Calu3 (cell line): Measurements from ENCODE around the gene LRPAP1. TPM values are rescaled to one million over a fixed set of nuclear protein-coding genes. Genes with fewer than 3 reads are reported as not detected.

Experiments used
- BruUV-seq: library from RNA; stranded (reverse); fragments of 400-500 nt; replicated peaks from 2 replicates; lab custom pipeline; 2021; lab: Mats Ljungman, UMichigan
- CTCF ChIA-PET: fragments of 300-600 bp; sonication (Branson Sonifier 250); formaldehyde crosslinking; loops from one replicate; lab custom pipeline; 2022; ENCODE audit warnings: antibody characterized with exemption; lab: Charles Lee
- DNase-seq: peaks from one replicate; pipeline ENCODE4 v3.0.0; 2022
- H3K27ac Mint-ChIP-seq: one replicate; pipeline ENCODE4 v1.8.0; 2022; ENCODE audit warnings: mixed read lengths; ENCODE audit not compliant: unreplicated experiment
- H3K27me3 Mint-ChIP-seq: one replicate; pipeline ENCODE4 v1.8.0; 2022; ENCODE audit warnings: mixed read lengths; ENCODE audit not compliant: unreplicated experiment
- H3K36me3 Mint-ChIP-seq: one replicate; pipeline ENCODE4 v1.8.0; 2022; ENCODE audit warnings: mild to moderate bottlenecking, moderate library complexity, mixed read lengths; ENCODE audit not compliant: insufficient read depth, unreplicated experiment
- H3K4me1 Mint-ChIP-seq: one replicate; pipeline ENCODE4 v1.8.0; 2022; ENCODE audit warnings: mild to moderate bottlenecking, low read depth, mixed read lengths; ENCODE audit not compliant: unreplicated experiment
- H3K4me3 Mint-ChIP-seq: one replicate; pipeline ENCODE4 v1.8.0; 2022; ENCODE audit warnings: mild to moderate bottlenecking, low read depth, moderate library complexity, mixed read lengths; ENCODE audit not compliant: unreplicated experiment
- H3K9me3 Mint-ChIP-seq: one replicate; pipeline ENCODE4 v1.8.0; 2022; ENCODE audit warnings: low read depth, mixed read lengths; ENCODE audit not compliant: unreplicated experiment
- intact Hi-C: fragments of 100-400 bp; cut with micrococcal nuclease; formaldehyde crosslinking; loops from one replicate; pipeline ENCODE4 v1.10.0; 2022; ENCODE audit not compliant: unreplicated experiment
- total RNA-seq: library from RNA; stranded (reverse); gene quantifications from 2 replicates; pipeline ENCODE4 v1.2.3, GENCODE V29; 2022
- TF ChIP-seq, protein P1 (sequence below): fragments of 200-600 bp; IDR thresholded peaks from one replicate; pipeline ENCODE4 v1.8.0; 2022; ENCODE audit warnings: antibody characterized with exemption; ENCODE audit not compliant: unreplicated experiment

LRPAP1 gene
- total RNA-seq, 1 experiment from 2014 or later, result 88.5 TPM

DNA sequence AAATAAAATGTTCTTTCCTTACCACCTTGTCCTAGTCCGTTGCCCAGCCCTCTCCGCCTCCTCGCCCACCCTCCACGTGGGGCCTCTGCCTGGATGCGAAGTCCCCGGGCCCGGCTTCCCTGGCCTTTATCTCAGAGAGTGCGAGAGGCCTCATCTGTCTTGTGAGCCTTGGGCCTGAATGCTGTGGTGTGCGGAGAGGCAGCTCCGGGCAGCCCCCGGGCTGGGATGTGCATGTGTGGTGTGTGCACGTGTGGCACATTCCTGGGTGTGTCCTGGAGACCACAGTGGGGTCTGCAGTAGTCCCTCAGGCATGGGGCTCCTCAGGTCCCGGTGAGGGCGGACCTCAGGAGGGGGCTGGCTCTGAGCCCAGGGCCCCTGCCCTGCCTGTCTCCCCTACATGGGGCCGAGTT is 37.8 kb downstream of the LRPAP1 start:
- Mint-ChIP-seq H3K36me3 (peaks cover 13% of the 10 kb centered on the region), H3K9me3 (no peaks in the 10 kb centered on the region), H3K27me3 (no peaks in the 10 kb centered on the region), H3K27ac (no peak overlapping the region), H3K4me3 (no peak overlapping the region), H3K4me1 (no peaks in the 10 kb centered on the region)
- intact Hi-C loops, result no loop called here
- no peak for DNase-seq
- BruUV-seq, result no TSS peak
- TF ChIP-seq, protein P1, sequence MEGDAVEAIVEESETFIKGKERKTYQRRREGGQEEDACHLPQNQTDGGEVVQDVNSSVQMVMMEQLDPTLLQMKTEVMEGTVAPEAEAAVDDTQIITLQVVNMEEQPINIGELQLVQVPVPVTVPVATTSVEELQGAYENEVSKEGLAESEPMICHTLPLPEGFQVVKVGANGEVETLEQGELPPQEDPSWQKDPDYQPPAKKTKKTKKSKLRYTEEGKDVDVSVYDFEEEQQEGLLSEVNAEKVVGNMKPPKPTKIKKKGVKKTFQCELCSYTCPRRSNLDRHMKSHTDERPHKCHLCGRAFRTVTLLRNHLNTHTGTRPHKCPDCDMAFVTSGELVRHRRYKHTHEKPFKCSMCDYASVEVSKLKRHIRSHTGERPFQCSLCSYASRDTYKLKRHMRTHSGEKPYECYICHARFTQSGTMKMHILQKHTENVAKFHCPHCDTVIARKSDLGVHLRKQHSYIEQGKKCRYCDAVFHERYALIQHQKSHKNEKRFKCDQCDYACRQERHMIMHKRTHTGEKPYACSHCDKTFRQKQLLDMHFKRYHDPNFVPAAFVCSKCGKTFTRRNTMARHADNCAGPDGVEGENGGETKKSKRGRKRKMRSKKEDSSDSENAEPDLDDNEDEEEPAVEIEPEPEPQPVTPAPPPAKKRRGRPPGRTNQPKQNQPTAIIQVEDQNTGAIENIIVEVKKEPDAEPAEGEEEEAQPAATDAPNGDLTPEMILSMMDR, result no peak
- CTCF ChIA-PET, result no interaction called here

- H3K9me3 Mint-ChIP-seq, result no peaks in the 10 kb centered on the region
- peaks cover 3% of the 10 kb centered on the region for H3K4me1 Mint-ChIP-seq
- H3K4me3 Mint-ChIP-seq, result no peak overlapping the region
- intact Hi-C loops, result no loop called here
- no peak overlapping the region for H3K27ac Mint-ChIP-seq
- H3K27me3 Mint-ChIP-seq, result no peaks in the 10 kb centered on the region
- TF ChIP-seq, protein P1, result no peak
- H3K36me3 Mint-ChIP-seq, result peaks cover 16% of the 10 kb centered on the region
- no peak for DNase-seq
- no TSS peak for BruUV-seq
- CTCF ChIA-PET, result no interaction called here
Observed at GRCh38 chr4:3493720-3494461, 38.3 kb downstream of the LRPAP1 start.

DNA sequence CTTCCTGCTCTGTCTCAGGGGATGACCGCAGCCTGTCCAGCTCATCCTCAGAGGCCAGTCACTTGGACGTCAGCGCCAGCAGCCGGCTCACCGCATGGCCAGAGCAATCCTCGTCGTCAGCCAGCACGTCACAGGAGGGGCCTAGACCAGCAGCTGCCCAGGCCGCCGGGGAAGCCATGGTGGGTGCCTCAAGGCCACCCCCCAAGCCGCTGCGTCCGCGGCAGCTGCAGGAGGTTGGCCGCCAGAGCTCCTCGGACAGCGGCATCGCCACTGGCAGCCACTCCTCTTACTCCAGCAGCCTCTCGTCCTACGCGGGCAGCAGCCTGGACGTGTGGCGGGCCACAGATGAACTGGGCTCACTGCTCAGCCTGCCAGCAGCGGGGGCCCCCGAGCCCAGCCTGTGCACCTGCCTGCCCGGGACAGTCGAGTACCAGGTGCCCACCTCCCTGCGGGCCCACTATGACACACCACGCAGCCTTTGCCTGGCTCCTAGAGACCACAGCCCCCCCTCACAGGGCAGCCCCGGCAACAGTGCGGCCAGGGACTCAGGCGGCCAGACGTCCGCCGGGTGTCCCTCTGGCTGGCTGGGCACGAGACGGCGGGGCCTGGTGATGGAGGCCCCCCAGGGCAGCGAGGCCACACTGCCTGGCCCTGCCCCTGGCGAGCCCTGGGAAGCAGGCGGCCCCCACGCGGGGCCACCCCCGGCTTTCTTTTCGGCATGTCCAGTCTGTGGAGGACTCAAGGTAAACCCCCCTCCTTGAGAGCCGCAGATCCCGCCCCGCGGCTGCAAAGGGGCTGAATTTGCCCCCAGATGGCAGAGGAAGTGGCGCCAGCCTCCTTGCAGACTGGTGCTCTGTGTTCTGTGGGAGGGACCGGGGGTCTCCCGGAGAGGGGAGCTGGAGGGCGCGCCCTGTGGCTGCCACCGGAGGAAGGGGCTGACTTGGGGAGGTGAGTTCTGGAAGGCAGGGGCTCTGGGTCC is 39.2 kb downstream of the LRPAP1 start:
- H3K9me3 Mint-ChIP-seq, result no peaks in the 10 kb centered on the region
- peaks cover 22% of the 10 kb centered on the region for H3K36me3 Mint-ChIP-seq
- intact Hi-C loops, result no loop called here
- no peak for DNase-seq
- no peak overlapping the region for H3K4me3 Mint-ChIP-seq
- H3K27me3 Mint-ChIP-seq, result no peaks in the 10 kb centered on the region
- BruUV-seq, result no TSS peak
- peaks cover 8% of the 10 kb centered on the region for H3K4me1 Mint-ChIP-seq
- TF ChIP-seq, protein P1, result no peak
- CTCF ChIA-PET, result no interaction called here
- no peak overlapping the region for H3K27ac Mint-ChIP-seq

GRCh38 chr4:3491681-3492405 is 40.4 kb downstream of the LRPAP1 start:
- CTCF ChIA-PET, result no interaction called here
- Mint-ChIP-seq H3K4me3 (no peak overlapping the region), H3K9me3 (no peaks in the 10 kb centered on the region), H3K27ac (no peak overlapping the region), H3K36me3 (peaks cover 23% of the 10 kb centered on the region), H3K27me3 (no peaks in the 10 kb centered on the region), H3K4me1 (peaks cover 8% of the 10 kb centered on the region)
- TF ChIP-seq, protein P1, result no peak
- BruUV-seq, result no TSS peak
- intact Hi-C loops, result no loop called here
- DNase-seq, result no peak
